GM18519 (cell line): Measurements from ENCODE around the gene NFIX.
A peak's percentile ranks its signal among the peaks of the same experiment; 100 is the strongest.

Experiments
- ATAC-seq: cut with Tn5 transposase; IDR thresholded peaks from one replicate; pipeline ENCODE4 v1.9.1; 2021; ENCODE audit warnings: mild to moderate bottlenecking, moderate library complexity; ENCODE audit not compliant: unreplicated experiment, low FRiP score

Gene NFIX

DNA sequence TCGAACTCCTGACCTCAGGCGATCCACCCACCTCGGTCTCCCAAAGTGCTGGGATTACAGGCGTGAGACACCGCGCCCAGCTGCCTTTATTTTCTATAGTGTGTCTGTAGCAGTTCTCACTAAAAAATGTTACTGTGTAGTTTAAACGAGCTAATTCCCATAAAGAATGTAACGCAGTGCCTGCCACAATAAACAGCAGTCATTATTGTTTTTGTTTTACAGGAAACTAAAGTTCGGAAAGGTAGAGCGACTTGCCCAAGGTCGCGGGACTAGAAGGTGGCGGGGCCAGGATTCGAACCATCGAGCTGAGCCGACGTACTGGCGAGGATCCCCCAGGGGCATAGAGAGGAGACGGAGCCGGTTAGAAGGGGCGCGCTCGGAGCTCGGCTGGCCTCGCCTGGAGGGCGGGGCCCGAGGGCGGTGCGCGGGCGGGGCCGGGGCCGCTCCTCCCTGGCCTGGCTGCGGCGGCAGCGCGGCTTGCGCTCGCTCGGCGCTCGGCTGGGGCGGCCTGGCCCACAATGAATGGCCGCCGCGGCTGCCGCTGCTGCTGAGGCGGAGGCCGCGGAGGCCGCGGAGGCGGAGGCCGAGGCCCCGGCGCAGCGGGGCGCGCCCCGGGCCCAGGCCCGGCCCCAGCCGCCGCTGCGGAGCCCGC lies 122.6 kb downstream of the NFIX start, which contains the start of gene NACC1:
Gene NACC1, plus strand, starts transcription at position 493 of the 652 bp plus-strand sequence. CDS start 16,944 bp downstream, outside the sequence.
- ATAC-seq = peak; percentile 43

DNA sequence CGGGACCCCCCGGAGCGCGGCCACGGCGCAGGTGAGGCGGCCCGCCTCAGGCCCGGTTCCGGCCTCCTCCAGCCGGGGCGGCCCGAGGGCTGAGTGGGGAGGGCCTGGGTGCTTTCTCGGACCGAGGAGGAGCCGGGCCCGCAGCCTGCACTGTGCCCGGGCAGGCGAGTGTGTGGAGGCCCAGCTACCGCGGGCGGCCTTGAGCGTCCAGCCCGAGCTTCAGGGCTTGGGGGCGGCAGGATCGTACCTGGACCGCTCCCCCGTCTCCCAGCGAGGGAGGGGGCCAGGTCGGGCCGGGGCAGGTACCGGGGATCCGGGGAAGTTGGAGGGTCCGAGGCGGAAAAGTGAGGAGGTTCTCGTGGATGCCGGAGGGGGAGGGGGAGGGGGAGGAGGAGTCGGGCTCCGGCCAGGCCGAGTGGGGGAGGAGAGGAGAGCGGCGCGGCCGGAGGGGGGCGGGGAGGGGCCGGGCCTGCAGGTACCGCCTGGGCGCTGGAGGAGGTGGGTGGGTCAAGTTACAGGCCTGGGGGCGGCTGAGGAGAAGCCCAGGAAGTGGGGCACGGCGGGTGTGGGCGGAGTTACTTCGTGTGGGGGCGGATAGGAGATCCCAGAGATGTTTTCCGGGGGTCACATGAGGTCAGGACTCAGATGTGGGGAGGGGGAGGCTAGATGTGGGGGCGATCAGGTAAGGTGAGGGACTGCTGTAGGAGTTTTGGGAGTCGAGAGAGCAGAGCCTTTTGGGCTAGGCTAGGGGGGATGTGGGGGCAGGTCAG lies 123.3 kb downstream of the NFIX start:
- ATAC-seq = peak; percentile 6

DNA sequence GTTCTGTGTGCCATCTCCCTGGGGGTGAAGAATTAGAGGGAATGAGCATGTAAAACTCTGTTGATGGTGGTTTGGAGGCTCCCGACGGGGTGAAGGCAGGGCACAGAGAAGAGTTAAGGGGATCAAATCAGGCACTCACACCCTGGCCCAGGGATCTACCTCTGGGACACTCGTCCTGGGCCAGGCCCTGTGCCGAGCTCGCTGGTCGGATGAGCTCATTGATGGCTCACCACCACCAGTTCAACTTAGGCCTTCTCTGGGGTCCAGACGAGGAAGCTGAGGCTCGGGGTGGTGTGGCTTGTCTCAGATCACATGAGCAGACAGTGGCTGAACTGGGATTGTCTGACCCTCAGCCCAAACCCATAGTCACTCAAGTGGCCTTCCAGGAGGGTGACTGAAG lies 124.4 kb downstream of the NFIX start:
- ATAC-seq = no peak

DNA sequence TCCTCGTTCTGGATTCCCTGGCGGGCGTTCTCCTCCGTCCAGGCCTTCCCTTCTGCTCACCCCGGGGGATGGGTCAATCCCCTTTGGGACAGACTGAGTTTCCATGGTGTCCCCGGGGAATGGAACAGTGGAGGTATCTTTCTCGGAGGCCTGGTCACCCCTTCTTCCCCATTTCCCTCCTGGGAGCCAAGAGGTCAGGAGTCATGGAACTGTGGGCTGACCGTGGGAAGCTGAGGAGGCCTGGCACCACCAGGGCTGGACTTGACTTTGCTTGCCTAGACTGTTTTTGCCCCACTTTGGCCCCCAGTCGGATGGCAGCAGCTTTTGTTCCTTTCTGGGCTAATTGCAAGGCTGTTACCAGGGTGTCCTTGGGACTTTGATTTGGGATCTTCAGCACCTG lies 124.8 kb downstream of the NFIX start:
- ATAC-seq = no peak

DNA sequence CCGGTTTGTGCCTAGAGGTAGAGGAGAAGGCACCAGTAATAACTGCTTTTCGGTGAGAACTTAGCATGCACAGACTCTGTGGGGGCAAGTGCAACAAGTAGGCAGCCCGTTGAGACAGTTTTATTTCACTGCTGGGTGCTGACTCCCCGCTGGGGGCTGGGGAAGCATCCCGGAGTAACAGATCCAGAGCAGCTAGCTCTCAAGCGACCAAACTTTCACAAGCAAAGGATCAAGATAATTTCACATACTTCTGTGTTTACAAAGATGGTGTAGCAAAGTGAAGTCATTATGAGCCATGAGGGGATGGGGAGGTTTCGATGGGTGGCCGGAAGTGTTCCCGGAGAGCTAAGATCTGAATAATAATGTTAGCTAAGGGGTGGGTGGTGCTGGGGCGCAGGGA lies 125.5 kb downstream of the NFIX start:
- ATAC-seq = no peak

DNA sequence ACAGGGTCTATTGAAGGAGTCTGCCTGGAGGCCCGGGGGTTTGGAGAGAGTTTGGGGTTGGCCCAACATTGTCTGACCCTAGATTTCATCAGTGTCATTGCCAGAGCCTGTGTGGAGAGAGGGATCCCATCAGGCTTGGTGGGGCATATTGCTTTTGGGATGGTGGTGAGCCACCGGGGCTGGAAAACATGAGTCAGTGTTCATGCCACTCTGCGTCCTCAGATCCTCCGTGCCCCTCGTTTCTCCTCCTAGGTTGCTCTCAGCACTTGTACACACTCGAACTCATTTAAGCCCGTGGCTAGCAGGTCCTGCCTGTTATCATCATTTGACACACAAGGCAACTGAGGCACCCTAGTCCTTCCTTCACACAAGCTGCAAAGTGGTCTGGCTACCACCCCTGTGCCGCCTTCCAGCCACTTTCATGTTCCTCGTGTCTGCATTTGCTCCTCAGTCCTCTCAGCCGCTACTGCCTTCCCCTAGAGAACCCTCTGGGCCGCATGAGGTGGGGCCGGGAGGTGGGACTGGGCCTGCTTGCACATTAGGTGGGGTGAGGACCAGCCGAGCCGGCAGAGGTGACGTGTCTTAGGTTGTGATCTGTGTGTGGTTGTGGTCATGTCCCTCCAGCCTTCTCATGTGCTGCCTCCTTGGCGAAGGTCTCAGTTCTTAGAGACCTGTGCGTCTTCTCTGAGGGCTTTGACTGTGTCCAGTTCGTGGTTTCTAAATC lies 126.4 kb downstream of the NFIX start:
- no peak for ATAC-seq

DNA sequence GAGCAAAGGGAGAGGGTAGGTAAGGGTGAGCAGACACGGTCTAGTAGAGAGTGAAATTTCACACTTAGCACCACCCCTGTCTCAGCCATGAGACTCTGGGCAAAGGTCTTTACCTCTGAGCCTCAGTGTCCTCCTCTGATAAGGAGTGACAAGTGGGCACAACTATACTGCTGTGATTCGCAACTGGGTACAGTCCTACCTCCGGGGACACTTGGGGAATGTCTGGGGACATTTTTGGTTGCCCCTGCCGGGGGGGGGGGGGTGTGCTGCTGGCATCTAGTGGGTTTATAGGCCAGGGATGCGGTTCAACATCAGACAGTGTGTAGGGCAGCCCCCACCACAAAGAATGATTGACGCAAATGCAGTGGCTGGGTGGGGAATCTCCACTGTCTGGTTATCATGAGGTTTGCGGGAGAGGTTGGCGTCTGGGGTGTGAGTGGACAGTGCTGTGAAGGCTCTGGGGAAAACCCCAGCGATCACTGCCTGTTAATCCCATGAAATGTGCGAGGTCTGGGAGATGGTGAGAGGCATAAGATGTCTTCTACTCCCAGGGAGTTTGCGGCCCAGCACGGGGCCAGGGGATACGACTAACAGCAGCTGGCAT lies 127.1 kb downstream of the NFIX start:
- no peak for ATAC-seq

DNA sequence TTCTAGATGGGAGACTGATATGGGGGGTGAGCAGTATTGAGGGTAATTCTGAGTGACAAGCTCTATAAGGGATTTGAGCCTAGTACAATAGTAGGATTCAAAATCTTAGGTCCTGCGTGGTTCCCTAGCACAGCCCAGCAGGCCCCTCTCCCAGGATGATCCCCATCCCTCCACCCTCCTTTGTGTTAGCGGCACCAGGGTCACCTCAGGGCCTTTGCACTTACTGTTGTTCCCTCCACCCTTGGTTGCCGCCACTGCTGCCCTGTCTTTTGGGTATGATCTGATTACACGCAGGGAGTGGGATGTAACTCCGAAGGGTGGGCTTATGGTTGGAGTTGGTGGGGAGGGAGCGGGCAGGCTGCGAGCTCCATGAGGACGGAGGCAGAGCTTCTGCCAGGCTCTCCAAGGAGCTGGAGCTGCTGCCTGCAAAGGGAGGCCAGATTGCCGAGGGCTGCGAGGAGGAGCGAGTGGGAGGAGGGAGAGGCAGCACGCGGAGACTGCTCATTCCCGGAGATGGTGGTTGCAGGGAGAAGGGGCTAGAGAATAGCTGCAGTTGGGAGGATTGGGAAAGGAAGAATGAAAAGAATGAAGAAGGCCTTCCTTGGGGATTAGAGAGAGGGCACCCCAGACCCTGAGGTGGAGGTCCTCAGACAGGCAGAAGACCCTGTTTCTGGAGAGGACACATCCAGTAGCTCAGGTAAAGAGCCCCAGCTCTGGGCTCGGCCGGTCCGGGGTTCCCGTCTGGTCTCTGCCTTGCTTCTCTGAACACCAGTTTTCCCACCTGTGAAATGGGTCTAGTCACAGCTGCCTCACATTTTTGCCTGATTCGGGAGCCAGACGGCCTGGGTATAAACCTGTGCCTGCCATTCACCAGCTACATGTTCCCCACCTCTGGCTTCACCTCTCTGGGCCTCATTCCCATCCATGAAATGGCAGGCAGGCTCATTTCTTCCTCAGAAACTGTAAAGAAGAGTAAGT lies 128.0 kb downstream of the NFIX start:
- no peak for ATAC-seq

DNA sequence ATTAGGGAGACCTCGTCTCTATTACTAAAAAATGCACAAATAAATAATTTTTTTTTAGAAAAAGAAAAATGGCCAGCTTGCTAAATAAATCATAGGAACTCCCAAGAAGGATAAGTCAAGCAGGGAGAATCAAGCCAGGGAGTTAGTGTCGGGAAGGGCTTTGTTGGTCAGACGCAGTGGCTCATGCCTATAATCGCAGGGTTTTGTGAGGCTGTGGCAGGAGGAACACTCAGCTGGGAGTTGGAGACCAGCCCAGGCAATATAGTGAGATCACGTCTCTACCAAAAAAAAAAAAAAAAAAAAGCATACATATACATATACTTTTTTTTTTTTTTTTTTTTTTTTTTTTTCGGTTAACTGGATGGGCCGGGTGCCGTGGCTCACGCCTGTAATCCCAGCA lies 131.8 kb downstream of the NFIX start:
- no peak for ATAC-seq

DNA sequence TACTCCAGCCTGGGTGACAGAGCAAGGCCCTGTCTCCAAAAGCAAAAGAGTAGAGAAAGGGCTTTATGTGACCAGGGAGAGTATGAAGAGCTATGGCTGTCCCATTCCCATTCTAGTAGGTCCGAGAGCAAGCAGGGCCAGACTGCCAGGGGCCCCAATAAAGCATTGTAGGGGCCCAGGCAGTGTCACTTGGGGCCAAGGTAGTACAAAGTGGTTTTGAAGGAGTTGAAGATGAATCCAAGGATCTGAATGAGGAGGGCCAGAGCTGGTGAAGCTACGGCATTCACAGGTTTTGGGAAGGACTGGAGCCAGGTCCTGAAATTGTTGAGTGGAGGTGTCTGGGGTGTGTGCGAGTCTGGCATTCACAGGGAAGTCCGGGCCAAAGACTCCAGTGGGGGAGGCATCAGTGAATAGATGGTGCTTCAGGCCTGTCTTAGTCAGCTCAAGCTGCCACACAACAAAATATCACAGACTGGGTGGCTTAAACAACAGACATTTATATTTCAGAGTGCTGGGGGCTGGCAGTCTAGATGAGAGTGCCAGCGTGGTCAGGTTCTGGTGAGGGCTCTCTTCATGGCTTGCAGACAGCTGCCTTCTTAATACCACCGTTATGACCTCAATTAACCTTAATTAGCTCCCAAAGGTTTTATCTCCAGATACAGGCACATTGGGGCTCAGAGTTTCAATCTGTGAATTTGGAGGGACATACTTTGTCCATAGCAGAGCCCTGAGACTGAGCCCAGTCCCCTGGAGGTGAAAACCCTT lies 132.7 kb downstream of the NFIX start:
- no peak for ATAC-seq

DNA sequence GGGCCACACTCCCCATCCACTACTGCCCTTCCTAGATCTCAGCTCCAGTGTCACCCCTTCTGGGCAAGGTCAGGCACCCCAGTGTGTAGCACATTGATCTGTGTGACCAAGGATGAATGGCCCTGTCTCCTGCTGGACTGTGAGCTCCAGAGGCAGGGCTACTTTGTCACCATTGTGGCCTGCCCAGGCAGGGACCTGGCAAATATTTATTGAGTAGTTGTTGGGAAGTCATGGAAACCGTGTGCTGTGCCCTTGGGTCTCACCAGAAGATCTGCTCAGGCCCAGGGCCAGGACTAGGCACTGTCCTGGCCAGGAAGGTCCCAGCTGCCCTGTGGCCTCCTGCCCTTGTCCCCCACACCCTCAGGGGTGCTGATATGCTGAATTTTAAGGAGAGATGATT lies 133.3 kb downstream of the NFIX start:
- ATAC-seq = no peak

DNA sequence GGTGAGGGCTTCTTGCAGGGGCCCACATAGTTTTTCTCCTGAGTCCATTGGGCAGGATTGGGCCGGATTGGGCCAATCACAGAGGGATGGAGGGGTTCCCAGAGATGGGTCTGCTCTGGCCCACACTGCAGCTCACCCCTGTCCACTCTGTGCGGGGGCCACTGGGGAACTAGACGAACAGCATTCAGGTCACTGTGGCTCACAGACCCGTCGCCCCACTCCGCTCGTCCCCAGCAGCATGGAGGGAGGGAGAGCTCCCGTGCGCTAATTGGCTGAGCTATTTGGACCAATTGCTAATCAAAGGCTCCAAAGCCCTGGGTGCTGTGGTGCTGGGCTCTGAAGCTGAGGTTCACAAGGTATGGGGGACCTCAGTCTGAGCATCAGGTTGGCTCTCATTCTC lies 134.1 kb downstream of the NFIX start:
- no peak for ATAC-seq

DNA sequence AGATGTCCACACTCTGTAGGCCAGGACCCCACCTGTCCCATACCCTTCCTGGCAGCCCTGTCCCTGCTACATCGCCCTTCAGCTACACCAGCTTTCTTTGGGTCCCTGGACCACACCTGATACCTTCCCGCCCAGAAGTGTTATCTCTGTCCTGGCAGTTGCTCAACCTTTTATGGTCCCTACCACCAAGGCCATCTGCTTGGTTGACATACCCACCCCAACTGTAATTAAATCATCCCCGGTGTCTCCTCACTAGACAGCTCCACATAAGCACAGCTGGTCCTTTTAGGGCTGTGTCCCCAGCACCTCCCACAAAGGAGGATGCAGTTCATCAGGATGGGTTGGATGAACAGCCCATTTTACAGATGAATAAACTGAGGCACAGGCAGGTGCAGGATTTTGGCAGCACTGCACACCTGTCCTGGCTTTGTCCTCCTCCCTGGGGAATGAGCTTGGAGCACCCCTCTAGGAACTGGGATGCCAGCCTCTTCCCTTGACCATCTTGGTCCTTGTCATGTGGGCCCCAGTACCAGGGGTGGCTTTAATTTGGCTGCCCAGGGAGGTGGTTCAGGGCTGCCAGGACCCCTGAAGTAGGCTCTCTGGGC lies 135.7 kb downstream of the NFIX start:
- no peak for ATAC-seq

DNA sequence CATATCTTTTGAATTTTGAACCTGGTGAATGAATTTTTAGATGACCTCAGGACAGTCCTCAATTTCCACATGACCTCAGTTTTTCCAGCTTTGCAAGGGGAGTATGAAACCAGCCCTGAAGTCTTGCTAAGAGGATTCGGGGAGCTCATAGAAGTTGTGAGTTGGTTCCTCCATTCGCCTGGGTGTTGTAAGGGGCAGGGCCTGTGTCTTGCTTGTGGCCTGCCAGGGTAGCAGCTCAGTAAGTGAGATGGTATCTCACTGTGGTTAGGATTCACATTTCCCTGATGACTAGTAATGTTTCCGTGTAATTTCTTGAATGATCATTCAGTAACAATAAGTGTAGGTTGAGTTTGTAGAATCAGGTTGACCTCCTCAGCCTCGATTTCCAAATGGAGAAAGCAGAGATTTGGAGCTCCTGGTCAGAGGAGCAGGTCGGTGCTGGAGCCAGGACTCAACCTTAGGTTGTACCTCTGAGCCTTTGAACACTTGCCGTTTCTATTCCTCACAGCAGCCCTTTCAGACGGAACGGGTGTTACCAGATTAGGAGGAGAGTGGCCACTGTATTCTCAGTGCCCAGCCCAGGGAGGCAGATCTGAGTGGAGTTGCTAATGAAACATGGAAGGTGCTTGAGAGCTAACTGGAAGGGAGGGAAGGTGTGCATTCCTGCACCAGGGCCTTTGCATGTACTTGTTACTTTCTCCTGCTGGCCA lies 137.4 kb downstream of the NFIX start:
- no peak for ATAC-seq

DNA sequence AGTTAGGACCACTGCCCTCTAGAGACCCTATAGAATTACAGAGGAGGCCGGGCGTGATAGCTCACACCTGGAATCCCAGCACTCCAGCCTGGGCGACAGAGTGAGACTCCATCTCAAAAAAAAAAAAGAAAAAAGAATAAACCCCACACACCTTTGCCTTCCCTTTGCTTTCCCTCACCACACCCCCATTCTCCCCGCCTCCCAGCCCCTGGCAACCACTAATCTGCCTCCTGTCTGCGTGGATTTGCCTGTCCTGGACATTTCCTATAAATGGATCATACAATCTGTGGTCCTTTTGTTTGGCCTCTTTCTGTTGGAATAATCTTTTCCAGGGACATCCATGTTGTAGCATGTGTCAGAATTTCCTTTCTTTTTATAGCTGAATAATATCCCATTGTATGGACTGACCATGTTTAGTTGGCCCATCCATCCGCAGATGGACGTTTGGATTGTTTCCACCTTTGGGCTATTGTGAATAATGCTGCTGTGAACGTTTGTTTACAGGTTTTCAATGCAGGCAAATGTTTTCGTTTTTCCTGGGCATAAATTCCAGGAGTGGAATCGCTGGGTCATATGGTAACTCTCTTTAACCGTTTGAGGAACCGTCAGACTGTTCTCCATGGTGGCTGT lies 138.1 kb downstream of the NFIX start:
- no peak for ATAC-seq

DNA sequence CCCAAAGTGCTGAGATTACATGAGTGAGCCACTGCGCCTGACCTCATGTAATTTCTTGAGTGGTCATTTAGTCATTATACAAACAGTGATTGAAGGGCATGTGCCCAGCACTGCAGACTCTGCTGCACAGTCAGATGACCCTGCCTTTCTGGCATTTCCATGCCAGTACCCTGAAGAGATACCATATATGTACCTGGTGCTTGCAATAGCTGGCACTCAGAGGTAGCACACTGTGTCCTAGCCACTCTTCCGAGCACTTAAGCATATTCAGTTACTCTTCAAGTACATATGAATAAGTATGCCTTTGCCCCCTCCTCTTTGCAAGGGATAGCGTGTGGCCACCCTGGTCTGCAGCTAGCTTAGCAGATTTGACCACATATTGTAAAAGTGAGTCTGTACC lies 139.4 kb downstream of the NFIX start:
- no peak for ATAC-seq
